HG02870 (cell line): Measurements from ENCODE around the gene UCP3.

Experiments used
- ATAC-seq: cut with Tn5 transposase; IDR thresholded peaks from one replicate; pipeline ENCODE4 v1.9.1; 2021; ENCODE audit warnings: mild to moderate bottlenecking, moderate library complexity; ENCODE audit not compliant: unreplicated experiment

Gene UCP3

DNA sequence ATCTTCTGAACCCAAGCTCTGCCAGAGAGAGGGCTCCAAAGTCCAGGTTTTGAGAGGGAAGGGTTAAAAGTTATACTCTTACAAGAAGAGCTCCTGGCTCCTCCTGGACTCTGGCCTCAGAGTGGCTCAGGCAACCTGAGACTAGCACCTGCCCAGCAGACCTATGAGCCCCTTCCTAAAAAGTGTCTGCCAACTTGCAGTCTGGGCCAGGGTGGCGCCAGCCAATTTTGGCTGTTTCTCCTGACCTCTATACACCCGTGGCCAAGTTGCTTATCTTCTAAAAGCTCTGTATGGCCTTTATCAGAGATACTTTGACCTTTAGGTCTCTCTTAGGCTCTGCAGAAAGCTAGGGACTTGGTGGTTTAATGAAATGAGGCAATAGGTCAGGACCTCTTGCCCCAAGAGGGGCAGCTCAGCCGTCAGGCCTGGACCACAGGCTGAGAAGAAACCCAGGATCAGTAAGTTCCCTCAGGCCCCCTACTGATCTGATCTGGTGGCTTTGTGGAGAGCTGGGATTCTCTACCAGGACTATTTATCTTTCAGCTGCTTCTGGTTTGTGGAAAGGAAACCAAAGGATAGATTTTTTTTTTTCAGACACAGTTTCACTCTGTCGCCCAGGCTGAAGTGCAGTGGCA, 10.3 kb upstream of the UCP3 start:
- no peak for ATAC-seq

DNA sequence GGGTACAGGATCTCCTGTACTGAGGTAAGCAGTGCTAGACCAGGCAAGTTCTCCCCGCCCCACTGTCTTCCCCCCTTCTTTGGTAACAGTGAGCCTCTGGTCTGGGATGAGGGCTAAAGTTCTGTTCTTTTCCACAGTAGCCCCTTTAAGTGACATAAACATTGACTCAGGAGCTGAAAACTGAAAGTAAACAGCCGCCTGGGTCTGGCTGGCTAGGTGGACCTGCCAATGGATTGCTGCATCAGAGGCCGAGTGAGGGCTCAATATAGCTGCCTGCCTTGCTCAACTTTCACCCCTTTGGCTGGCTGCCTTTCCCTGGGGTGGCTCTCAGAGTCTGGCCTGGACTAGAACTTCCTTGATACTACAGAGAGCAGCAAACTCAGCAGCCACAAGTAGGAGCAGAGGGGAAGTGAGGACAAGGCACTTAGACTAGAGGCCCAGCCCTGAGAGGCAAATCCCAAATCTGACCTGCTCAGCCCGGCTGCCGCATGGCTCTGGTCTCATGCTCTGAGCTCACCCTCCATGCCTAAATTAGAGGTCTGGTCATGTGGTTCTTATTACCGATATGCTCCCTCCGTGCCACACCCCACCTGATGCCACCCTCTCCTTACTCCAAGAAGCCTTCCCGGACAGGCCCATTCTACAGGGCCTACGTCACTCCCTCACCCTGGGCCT, 9.6 kb upstream of the UCP3 start:
- no peak for ATAC-seq

DNA sequence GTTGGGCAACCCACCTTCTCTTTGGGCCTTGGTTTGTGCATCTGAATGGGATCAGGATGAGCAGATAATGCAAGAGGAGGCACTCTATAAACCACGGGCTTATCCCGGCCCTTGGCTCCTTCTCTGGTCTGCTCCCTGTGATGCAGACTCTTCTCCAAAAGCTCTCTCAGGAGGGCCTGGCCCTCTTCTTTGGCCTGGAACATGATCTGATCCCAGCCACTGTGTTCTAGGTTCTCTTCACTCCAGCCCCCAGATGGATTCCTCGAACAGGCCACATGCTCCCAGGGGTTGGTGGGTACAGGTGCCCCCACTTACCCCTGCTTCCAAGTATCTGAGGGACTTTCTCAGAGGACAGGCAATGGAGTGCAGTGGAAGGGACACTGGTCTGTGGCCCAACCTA, 8.7 kb upstream of the UCP3 start:
- no peak for ATAC-seq

DNA sequence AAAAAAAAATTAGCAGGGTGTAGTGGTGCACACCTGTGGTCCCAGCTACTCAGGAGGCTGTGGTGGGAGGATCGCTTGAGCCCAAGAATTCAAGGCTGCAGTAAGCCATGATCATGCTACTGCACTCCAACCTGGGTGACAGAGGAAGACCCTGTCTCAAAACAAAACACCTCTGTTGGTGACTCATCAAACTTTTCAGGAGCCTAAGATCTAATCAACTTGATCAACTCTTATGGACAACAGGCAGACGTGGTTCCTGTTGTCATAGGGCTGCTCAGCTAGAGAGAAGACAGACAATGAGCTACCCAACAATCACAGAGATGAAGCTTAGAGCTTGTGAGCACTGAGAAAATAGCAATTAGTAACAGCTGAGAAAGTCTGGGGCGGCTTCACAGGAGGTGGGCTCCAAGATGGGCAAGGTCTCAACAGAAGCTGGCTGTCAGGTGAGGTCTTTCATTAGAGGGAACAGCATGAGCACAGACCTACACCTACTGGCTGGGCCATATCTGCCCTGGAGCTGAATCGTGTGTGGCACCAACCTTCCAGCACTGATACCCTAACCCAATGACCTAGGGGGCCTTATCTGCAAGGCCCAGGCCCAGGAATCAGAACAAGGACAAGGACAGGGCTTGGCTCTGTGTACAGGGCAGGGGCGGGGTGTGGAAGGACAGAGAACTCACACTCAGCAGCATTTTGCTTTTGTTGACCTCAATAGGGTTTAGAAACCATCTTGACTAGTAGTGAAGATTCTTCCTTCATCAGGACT, 7.2 kb upstream of the UCP3 start:
- no peak for ATAC-seq

DNA sequence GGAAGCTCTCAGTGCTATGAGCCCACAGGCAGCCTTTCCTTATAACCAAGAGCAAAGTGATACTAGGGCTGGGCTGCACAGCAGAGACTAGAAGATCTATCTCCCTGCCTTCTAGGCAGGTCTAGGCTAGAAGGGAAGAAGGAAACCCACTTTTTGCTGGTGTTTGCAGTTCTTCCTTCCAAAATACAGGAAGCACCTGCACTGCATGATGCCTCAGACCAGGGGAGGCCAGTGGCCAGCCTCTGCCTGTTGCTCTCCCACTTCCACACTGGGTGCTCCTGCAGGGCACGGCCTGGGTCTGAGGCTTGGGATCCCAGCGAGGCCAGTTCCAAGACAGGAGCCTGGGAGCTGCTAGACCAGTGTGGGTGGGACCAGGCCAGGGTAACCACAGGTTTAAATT, 6.0 kb upstream of the UCP3 start:
- no peak for ATAC-seq

DNA sequence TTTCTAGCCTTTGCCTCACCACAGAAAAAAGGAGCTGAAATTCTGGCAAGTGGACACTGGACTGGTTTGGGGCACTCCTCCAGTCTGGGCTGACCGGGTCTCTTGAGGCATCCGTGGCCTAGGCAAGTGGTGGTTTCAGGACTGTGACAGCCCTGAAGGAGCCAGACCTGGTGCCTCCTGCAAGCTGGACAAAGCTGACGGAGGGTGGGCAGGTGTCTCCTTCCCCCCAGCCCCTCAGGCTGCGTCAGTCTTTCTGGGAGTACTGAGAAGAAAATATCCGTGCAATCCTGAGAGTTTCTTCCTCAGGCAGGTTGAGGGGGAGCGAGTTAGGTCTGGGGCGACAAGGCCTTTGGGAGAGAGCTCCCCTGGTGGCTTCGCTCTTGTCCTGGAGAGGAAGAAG, 4.3 kb upstream of the UCP3 start:
- no peak for ATAC-seq

DNA sequence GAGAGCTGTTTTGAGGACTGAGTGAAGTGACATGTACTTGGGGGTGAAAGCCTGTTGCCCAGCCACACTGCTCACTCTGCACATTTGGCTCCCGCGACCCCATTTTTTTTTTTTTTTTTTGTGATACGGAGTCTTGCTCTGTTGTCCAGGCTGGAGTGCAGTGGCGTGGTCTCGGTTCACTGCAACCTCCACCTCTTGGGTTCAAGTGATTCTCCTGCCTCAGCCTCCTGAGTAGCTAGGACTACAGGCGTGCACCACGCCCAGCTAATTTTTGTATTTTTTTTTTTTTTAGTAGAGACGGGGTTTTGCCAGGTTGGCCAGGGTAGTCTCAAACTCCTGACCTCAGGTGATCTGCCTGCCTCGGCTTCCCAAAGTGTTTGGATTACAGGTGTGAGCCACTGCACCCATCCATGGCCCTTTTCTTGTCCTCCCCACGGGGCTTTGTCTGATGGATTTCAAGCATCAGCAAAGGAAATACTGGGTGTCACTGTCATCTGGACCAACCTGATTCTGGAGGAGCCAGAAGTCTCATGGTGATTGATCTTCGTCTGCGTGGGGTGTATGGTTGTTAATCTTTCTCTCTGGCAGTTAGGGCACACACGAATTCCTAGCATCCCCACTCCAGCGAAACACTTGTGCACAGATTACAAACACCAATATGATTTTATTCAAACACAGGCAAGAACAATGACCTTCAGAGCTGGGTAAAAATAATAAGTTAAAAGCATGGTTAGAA, 3.4 kb upstream of the UCP3 start:
- no peak for ATAC-seq

DNA sequence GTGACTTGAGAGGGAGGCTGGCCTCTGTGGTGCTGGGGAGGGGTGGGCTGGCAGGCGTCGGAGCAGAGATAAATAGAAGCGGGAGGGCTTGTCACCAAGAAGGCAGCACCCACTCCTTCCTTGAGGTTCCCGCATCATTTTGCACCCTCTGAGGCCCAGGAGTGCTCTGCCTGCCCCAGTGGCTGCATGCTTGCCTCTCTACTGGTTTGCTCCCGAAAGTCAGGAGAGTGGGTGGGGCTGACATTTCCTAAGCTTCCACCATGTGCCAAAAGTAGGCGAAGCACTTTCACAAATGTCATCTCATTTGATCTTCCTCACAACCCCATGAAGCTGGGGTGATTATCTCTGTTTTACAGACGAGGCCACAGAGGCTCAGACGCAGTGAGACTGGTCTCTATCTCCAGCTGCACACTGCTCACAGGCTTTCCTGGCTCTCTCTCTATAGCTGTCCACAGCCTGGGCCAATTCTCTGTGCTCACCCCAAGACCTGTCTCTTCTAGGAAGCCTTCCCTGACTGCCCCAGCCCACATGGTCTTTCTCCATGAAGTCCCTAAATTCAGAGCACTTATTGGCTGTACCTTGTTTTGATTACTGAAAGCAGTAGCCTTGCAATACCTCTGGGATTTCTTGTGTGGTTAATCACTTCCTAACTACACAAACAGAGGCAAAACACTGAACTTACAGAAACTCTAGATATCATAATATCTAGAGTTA, 2.6 kb upstream of the UCP3 start:
- ATAC-seq, result peak; percentile 73

DNA sequence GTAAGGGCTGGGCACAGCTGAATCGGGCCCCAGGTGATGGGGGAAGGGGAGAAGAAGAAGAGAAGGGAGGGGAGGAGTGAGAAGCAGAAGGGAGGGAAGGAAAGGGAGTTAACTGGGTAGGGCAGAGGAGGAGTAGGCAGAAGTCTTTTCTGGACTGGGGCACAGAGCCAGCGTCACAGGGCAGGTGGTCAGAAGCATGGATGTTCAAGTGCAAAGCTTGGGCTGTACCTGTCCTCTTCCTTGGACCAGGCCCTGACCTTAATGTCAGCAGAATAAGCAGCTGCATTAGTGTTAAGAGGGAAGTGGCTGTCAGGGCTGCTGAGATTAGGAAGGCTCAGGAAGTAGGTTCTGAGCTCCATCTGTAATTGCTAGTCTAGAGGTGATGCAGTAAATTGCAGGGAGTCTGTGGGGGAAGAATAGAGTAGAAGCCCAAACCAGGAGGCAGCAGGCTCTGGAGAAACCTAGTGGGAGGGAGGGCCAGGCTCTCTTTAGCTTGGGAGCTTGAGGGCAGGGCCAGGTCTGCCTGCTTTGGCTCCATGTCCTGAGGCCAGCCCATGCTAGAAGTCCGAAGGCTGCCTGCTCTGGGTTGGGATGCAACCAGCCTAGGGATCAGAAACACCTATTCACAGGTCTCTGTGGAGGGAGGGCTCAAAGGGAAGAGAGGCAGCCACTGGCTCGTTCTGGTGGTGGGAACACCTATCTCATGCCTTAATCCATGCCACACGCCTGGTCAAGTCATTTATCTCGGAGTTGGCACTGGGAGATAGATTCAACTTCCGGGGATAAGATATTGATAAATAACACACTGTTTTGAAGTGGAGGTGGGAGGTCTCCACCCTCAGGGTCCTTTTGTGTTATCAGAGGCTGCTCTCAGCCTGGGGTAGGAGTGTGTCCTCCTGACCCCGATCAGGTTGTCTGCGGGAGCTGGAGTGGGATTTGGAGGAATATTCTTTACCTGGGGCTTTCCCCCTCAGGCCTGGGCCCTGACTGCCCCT, 1.7 kb upstream of the UCP3 start:
- no peak for ATAC-seq

DNA sequence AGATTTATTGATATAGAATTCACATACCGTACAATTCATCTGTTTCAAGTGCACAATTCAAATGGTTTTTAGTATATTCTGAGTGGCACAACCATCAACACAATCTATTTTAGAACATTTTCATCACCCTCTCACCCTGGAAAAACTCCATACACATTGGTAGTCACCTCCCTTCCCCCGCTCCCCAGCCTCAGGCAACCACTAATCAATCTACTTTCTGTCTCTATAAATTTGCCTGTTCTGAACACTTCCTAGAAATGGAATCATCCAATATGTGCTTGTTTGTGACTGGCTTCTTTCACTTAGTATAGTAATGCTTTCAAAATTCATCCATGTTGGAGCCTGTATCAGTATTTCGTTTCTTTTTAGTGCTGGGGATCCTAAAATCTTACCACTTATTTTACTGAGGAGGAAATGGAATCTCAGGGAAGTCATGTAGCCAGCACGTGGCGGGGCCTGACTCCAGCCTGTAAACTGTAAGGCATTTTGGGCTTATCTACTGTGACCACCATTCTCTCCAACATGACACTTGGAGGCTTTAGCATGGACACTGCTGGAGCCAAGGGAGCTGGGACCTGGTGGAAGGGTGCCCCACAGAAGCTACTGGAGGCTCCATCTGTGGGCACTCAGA, 905 bp upstream of the UCP3 start:
- no peak for ATAC-seq

DNA sequence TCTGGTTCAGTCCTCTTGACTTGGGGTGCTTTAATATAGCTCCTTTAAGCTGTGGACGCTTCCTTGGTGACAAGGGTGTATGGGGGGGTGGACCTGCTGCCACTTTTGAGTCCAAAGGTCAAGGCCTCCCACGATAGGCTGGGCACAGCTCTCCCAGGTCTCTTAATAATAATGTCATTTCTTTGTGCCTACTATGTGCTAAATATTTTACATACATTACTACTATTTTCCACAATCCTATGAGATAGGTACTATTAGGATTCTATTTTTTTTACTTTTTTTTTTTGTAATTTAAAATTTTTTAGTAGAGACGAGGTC, 304 bp upstream of the UCP3 start:
- ATAC-seq, result no peak

DNA sequence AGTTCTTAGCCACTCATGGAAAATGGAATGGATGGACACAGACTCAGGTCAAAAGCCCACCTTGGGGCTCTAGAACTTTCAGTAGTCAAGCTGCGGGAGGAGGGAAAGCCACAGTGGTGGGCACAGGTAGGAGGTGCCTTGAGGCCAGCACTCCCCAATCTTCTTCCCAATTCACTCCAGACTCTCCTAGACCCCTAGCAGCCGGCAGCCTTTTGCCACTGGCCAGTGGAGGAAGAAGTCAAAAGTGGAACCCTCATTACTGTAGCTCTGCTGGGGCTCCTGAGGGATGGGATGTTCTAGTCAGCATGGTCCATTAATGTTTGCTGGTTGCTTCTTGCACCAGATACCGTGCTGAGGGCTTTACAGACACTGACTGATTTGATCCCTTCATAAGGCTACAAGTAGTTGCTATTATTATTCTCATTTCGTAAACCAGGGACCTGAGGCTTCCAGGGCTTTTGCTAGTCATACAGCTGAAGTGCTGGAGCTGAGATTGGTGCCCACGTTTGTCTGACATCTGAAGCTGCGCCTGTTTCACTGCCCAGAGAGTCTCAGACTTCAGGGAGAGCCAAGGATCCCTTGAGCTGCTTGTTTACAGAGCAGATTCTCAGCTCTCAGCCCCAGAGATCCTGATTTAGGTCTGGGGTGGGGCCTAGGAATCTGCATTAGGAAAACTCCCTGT, 1.1 kb downstream of the UCP3 start:
- no peak for ATAC-seq

DNA sequence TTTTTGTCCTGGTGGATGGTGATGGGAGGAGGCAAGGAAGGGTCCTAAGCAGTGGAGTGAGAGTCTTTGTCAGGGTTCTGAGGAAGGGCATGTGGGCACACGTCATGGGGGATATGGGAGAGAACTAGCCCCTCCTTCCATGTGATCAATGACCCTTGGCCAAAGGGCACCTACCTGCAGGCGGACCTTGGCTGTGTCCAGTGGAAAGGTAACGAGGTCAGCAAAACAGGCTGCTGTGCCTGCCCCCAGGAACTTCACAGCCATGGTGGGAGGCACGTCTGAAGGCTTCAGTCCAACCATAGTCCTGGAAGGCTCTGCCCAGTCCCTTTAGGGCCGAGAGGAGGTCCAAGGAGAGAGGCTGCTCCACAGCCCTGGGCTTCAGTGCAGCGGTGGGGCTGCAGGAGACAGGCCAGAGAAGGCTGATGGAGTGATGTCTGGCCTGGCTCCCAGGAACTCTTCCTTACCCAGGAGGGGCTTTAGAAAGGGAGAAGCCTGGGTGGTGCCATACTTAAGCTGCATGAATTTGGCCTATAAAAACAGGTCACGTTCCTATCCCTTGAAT, 2.1 kb downstream of the UCP3 start:
- ATAC-seq, result no peak

DNA sequence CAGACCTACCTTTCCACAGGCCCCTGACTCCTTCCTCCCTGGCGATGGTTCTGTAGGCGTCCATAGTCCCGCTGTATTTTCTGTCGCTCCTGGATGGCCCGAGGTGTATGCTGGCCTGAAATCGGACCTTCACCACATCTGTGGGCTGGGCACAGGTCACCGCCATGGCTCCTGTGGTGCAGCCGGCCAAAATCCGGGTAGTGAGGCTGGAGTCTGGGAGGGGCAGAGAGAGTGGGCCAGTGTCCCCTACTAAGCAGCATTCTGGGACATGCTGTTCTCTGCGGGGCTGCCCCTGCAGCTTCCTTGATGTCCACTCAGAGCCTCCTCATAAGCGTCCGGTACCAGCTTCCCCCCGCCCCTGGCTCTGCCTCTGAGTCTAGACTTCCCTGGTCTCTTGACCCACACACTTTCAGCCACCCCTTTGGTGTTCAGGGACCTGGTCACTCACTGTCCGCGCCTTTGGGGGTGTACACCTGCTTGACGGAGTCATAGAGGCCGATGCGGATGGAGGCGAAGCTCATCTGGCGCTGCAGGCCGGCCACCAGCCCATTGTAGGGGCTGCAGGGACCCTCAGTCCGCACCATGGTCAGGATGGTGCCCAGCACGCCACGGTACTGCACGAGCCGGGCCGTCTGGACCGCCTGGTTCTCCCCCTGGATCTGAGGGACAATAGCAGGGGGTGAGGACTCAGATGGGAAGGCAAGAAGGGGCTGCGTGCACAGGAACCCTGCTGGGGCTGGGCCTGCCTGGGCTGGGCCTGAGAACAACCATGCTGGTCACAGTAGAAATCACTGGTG, 3.0 kb downstream of the UCP3 start:
- ATAC-seq, result no peak

DNA sequence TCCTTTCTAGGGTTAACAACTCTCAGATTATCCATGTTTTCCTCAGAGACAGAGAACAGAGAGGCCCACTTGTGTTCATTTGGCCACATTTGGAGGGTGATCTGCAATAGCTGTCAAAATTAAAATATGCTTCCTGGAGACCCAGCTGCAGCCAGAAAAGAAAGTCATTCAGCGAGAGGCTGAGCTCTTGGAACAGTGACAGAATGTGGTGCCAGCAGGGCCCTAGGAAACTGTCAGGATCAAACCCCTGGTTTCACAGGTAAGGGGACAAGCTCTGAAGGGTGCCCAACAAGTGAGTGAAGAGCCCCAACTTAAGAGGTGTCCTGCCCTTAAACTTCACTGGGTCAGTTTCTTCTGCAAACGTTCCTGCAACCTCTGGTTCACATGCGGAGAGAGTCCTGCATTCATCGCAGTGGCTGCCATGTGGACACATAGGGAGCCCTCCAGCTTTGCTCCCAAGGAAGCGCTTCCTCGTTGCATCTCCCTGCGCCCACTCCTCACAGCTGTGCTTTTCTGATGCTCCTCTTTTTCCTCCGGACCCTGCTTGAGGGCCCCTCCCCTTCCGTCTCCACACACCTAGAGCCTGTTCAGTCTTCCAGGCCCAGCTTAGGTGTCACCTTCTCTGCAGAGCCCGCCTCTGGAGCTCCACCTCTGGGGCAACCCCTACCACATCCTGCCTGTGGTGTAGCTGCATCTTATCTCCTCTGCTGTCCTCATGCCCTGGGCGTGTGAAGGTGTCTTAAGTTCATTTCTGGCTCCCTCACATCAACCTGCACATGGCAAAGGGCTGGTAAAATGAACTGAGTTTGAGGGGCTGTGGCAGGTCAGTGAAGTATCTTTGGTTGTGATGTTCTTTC, 3.9 kb downstream of the UCP3 start:
- ATAC-seq, result no peak

DNA sequence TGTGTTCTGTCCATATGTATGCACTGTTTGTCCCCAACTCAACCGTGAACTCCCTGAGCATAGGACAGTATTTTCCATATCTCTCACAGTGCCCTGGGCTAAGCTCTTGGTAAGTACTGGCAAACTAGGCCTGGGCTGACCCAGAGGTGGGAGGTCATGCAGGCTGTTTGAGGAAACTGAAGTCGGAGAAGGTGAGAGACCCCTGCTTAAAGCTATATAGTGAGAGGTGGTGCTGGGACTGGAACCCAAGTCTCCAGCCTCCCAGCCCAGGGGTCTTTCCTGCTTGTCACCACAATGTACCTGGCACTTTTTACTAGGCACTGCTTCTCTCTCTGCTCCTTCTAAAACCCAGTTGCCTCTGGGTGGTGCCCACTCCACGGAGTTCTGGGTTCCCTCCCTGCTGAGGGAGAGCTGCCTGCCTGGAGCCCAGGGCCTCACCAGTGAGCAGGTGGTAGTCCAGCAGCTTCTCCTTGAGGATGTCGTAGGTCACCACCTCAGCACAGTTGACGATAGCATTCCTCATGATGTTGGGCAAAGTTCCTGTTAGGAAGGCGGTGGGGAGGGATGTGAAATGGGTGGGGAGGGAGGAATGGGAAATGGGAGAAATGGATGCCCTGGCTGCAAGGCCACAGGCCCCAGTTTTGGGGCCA, 4.7 kb downstream of the UCP3 start:
- no peak for ATAC-seq
